Fibroblast of the aortic adventitia (primary cell): ENCODE measurements around the gene OSBPL7. TPM values are rescaled to one million over a fixed set of nuclear protein-coding genes. Genes with fewer than 3 reads are reported as not detected.

Experiments
- DNase-seq: peaks from one replicate; pipeline ENCODE4 v3.0.0-alpha.2; 2010; ENCODE audit warnings: low read depth
- H3K4me3 ChIP-seq: 2 replicates; pipeline ENCODE4 v1.5.1; 2011; ENCODE audit warnings: low read depth, mild to moderate bottlenecking, control low read depth, low read length, moderate library complexity
- CTCF ChIP-seq: IDR thresholded peaks from 2 replicates; pipeline ENCODE4 v1.5.1; 2011; ENCODE audit warnings: mild to moderate bottlenecking, low read length, control low read depth, inconsistent platforms; ENCODE audit not compliant: insufficient read depth
- total RNA-seq: library from RNA; depleted of rRNA; stranded (reverse); fragments of >200 nt; gene quantifications from 2 replicates; pipeline ENCODE4 v1.2.3, GENCODE V29; 2012; ENCODE audit warnings: low replicate concordance

OSBPL7 gene
- total RNA-seq, 1 donor = 6.1 TPM

GRCh38 chr17:47836601-47837000 lies 15.0 kb upstream of the OSBPL7 start:
- no peak for TF ChIP-seq CTCF
- H3K4me3 ChIP-seq = no peak overlapping the region
- no peak for DNase-seq

GRCh38 chr17:47834756-47835155 lies 13.2 kb upstream of the OSBPL7 start:
- no peak for DNase-seq
- H3K4me3 ChIP-seq = no peak overlapping the region
- TF ChIP-seq CTCF = no peak

GRCh38 chr17:47831934-47832327 lies 10.3 kb upstream of the OSBPL7 start:
- DNase-seq = no peak
- TF ChIP-seq CTCF = no peak
- peak overlapping the region; percentile 79 for H3K4me3 ChIP-seq

GRCh38 chr17:47831003-47831933 lies 9.7 kb upstream of the OSBPL7 start, which contains the start of the genes LRRC46 and MRPL10:
Gene LRRC46 (plus strand): TSS chr17:47831670. CDS start chr17:47831990, 320 bp downstream.
Gene MRPL10 (minus strand): TSS chr17:47831541. CDS start chr17:47831511, 30 bp downstream.
- H3K4me3 ChIP-seq = peak within 1 kb of the TSS; percentile 79
- TF ChIP-seq CTCF = peak; percentile 53
- DNase-seq = peak; percentile 92

GRCh38 chr17:47830396-47831002 lies 8.9 kb upstream of the OSBPL7 start:
- TF ChIP-seq CTCF = no peak
- H3K4me3 ChIP-seq = peak overlapping the region; percentile 79
- no peak for DNase-seq

- DNase-seq = no peak
- no peak overlapping the region for H3K4me3 ChIP-seq
- no peak for TF ChIP-seq CTCF
Measured at GRCh38 chr17:47829870-47830269, 8.3 kb upstream of the OSBPL7 start.
